GM12891 (cell line): ENCODE data around the gene PLEKHM2.

ENCODE experiments used
- POLR2A ChIP-seq: IDR thresholded peaks from 2 replicates; pipeline ENCODE4 v1.6.1; 2011; ENCODE audit warnings: low read depth, low read length, control low read depth
- POLR2AphosphoS5 ChIP-seq: IDR thresholded peaks from 2 replicates; pipeline ENCODE4 v1.6.1; 2011; ENCODE audit warnings: low read depth, low read length, control low read depth
- SPI1 ChIP-seq: IDR thresholded peaks from 2 replicates; pipeline ENCODE4 v1.6.1; 2011; ENCODE audit warnings: low read depth, low read length, control low read depth

DNA sequence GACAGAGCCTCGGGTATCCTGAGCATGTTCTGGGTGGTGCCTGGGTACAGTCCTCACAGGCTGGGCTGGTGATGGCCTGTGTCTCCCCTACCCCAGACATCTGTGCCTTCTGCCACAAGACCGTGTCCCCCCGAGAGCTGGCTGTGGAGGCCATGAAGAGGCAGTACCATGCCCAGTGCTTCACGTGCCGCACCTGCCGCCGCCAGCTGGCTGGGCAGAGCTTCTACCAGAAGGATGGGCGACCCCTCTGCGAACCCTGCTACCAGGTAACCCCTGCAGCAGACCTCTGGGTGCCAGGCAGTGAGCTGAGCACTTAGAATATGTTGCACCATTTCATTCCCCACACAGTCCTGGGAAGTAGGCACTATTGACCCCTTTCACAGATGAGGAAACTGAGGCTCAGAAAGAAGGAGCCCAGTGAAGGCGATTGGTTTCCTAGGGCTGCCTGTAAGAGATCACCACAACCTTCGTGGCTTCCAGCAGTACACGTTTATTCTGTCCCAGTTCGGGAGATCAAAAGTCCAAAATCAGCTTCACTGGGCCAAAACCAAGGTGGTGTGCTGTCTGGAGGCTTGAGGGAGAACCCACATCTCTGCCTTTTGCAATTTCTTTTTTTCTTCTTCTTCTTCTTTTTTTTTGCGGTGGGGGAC, 86.3 kb downstream of the PLEKHM2 start:
- no peak for TF ChIP-seq POLR2AphosphoS5
- no peak for TF ChIP-seq POLR2A
- no peak for TF ChIP-seq SPI1
